ENCODE data around the gene ZMIZ2.
A peak's percentile ranks its signal among the peaks of the same experiment; 100 is the strongest.

Gene ZMIZ2

DNA sequence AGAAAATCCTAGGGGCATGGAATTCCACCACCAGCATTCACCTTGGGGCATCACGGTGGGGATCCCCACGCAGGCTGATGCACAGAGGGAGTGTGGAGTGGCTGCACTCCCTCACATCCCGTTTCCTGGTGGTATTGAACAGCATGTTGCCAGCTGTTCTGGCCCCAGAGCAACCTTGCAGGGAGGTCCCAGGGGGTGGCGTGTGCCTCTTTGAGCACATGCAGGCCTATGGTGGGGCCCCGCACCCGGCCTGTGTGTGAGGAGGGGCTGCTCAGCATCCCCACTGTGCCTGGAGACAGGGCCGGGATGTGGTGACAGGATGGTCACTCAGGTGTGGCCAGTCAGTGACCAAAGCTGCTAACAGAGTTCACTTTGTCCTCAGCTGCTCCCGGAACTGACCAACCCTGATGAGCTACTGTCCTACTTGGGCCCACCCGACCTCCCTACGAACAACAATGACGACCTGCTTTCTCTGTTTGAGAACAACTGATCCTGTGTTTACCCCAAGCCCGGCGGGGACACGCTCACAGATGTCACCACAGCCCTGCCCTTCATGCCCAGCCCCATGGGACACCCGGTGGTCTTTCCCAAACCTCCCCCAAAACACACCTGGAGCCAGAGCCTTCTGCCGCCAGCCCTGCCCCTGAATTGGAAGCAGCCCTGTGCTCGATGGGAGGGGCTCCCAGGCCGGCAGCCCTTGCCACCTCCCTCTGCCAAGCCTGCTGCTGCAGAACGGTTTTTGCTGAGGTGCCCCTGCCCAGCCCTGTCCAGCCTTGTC is 18.7 kb downstream of the ZMIZ2 start:
- no peak overlapping the region for H2BK120ac ChIP-seq (ENCODE audit: insufficient read depth, low read length, poor library complexity)
- H3K4me3 ChIP-seq (ENCODE audit: low read depth, low read length) = no peak overlapping the region
- H3K9ac ChIP-seq (ENCODE audit: low read length) = no peak overlapping the region
- H3K4me1 ChIP-seq (ENCODE audit: control insufficient read depth in 1 of 2, insufficient read depth in 2 of 2, low read length in 2 of 2) = peaks cover 0 to 3% of the 10 kb centered on the region in 2 experiments
- H3K36me3 ChIP-seq (ENCODE audit: control insufficient read depth in 1 of 2, insufficient read depth in 2 of 2, low read length in 2 of 2) = peaks cover 51 to 58% of the 10 kb centered on the region in 2 experiments
- no peak overlapping the region for H2BK5ac ChIP-seq (ENCODE audit: low read depth, low read length, poor library complexity)
- H4K12ac ChIP-seq (ENCODE audit: low read depth, low read length) = no peak overlapping the region
- no peaks in the 10 kb centered on the region for H3K79me1 ChIP-seq (ENCODE audit: low read length)
- no peak overlapping the region for H2AFZ ChIP-seq (ENCODE audit: insufficient read depth, low read length, poor library complexity)
- H3K18ac ChIP-seq (ENCODE audit: low read length) = no peak overlapping the region
- no peak overlapping the region for H4K91ac ChIP-seq (ENCODE audit: low read depth, low read length)
- no peak overlapping the region for H3K4me2 ChIP-seq (ENCODE audit: low read length)
- no peak overlapping the region for H3K27ac ChIP-seq (ENCODE audit: low read depth, low read length)
- H3K4ac ChIP-seq (ENCODE audit: low read depth, low read length) = no peak overlapping the region
- H3K14ac ChIP-seq (ENCODE audit: low read length) = no peak overlapping the region
- no peaks in the 10 kb centered on the region for H3K79me2 ChIP-seq (ENCODE audit: control insufficient read depth, insufficient read depth, low read length, poor library complexity)
- peak in 1 of 2 donors; percentile 22 for DNase-seq
- no peak overlapping the region for H3K23ac ChIP-seq (ENCODE audit: low read length)
- WGBS (ENCODE audit: extremely low coverage, insufficient coverage, insufficient read length) = no CpG with 5 or more reads among the region's 19 CpGs
- no peak overlapping the region for H4K8ac ChIP-seq (ENCODE audit: low read depth, low read length)
- no peaks in the 10 kb centered on the region for H3K9me3 ChIP-seq (ENCODE audit: insufficient read depth, low read depth, low read length)
- no peak overlapping the region for H2BK12ac ChIP-seq (ENCODE audit: low read length)
- no peak overlapping the region for H2AK5ac ChIP-seq (ENCODE audit: low read length)
- H3K27me3 ChIP-seq (ENCODE audit: insufficient read depth, low read length) = no peaks in the 10 kb centered on the region

DNA sequence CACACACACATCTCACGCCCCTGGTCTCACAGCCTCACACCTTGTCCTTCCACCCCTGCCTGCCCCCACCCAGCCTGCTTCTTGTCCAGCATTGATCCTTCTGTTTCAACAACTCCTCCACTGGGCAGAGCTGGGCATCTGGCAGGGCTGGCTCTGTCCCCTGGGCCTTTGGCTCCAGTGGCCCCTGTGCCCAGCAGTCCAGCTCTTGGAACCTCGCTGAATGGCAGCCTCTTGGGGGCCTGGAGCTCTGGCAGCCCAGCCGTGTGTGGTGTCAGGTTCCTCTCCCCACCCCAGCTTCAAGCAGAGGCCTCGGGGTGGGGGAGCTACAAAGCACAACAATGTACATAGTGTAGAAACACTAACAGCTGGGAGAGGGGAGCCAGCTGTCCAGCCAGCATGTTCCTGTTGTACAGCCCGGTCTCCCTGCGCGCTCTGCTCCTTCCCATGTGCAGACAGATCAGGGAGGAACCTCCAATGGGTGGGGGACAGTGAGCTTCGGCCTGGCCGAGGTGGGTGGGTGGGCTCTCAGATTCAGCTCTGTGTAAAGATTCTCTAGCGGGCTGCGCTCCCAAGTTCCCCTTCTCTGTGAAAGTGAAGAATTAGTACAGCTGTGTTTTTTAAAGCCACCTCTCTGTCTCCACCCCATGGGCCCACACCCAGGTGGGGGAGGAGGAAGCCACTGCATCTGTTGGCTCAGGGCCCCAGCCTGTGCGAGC is 19.4 kb downstream of the ZMIZ2 start:
- no peaks in the 10 kb centered on the region for H3K79me2 ChIP-seq (ENCODE audit: control insufficient read depth, insufficient read depth, low read length, poor library complexity)
- no peak overlapping the region for H4K12ac ChIP-seq (ENCODE audit: low read depth, low read length)
- peak in 1 of 2 donors; percentile 33 for DNase-seq
- WGBS (ENCODE audit: extremely low coverage, insufficient coverage, insufficient read length) = no CpG with 5 or more reads among the region's 12 CpGs
- H3K18ac ChIP-seq (ENCODE audit: low read length) = no peak overlapping the region
- H3K9ac ChIP-seq (ENCODE audit: low read length) = no peak overlapping the region
- H2BK5ac ChIP-seq (ENCODE audit: low read depth, low read length, poor library complexity) = no peak overlapping the region
- no peaks in the 10 kb centered on the region for H3K9me3 ChIP-seq (ENCODE audit: insufficient read depth, low read depth, low read length)
- peaks cover 44 to 51% of the 10 kb centered on the region in 2 experiments for H3K36me3 ChIP-seq (ENCODE audit: control insufficient read depth in 1 of 2, insufficient read depth in 2 of 2, low read length in 2 of 2)
- H3K4ac ChIP-seq (ENCODE audit: low read depth, low read length) = no peak overlapping the region
- H3K4me3 ChIP-seq (ENCODE audit: low read depth, low read length) = no peak overlapping the region
- no peak overlapping the region for H2BK12ac ChIP-seq (ENCODE audit: low read length)
- H4K8ac ChIP-seq (ENCODE audit: low read depth, low read length) = no peak overlapping the region
- no peak overlapping the region for H2AK5ac ChIP-seq (ENCODE audit: low read length)
- no peak overlapping the region for H3K23ac ChIP-seq (ENCODE audit: low read length)
- H4K91ac ChIP-seq (ENCODE audit: low read depth, low read length) = no peak overlapping the region
- H3K4me2 ChIP-seq (ENCODE audit: low read length) = no peak overlapping the region
- no peak overlapping the region for H3K14ac ChIP-seq (ENCODE audit: low read length)
- no peak overlapping the region for H2BK120ac ChIP-seq (ENCODE audit: insufficient read depth, low read length, poor library complexity)
- H3K27me3 ChIP-seq (ENCODE audit: insufficient read depth, low read length) = no peaks in the 10 kb centered on the region
- H3K27ac ChIP-seq (ENCODE audit: low read depth, low read length) = no peak overlapping the region
- H3K79me1 ChIP-seq (ENCODE audit: low read length) = no peaks in the 10 kb centered on the region
- no peak overlapping the region for H2AFZ ChIP-seq (ENCODE audit: insufficient read depth, low read length, poor library complexity)
- H3K4me1 ChIP-seq (ENCODE audit: control insufficient read depth in 1 of 2, insufficient read depth in 2 of 2, low read length in 2 of 2) = peaks cover 0 to 3% of the 10 kb centered on the region in 2 experiments

- no CpG with 5 or more reads among the region's 11 CpGs for WGBS (ENCODE audit: extremely low coverage, insufficient coverage, insufficient read length)
These were observed 20.2 kb downstream of the ZMIZ2 start for GRCh38 chr7:44768628-44769371.

GRCh38 chr7:44769376-44769775 is 20.7 kb downstream of the ZMIZ2 start:
- Histone ChIP-seq H3K14ac (ENCODE audit: low read length) (no peak overlapping the region), H3K9ac (ENCODE audit: low read length) (no peak overlapping the region), H3K4me3 (ENCODE audit: low read depth, low read length) (no peak overlapping the region), H2AK5ac (ENCODE audit: low read length) (no peak overlapping the region), H4K91ac (ENCODE audit: low read depth, low read length) (no peak overlapping the region), H3K79me2 (ENCODE audit: control insufficient read depth, insufficient read depth, low read length, poor library complexity) (no peaks in the 10 kb centered on the region), H3K4ac (ENCODE audit: low read depth, low read length) (no peak overlapping the region), H3K79me1 (ENCODE audit: low read length) (no peaks in the 10 kb centered on the region), H2BK5ac (ENCODE audit: low read depth, low read length, poor library complexity) (no peak overlapping the region), H3K9me3 (ENCODE audit: insufficient read depth, low read depth, low read length) (no peaks in the 10 kb centered on the region), H3K27ac (ENCODE audit: low read depth, low read length) (no peak overlapping the region), H2BK12ac (ENCODE audit: low read length) (no peak overlapping the region), H4K8ac (ENCODE audit: low read depth, low read length) (no peak overlapping the region), H2BK120ac (ENCODE audit: insufficient read depth, low read length, poor library complexity) (no peak overlapping the region), H4K12ac (ENCODE audit: low read depth, low read length) (no peak overlapping the region), H3K27me3 (ENCODE audit: insufficient read depth, low read length) (no peaks in the 10 kb centered on the region), H3K4me1 (ENCODE audit: control insufficient read depth in 1 of 2, insufficient read depth in 2 of 2, low read length in 2 of 2) (peaks cover 0 to 3% of the 10 kb centered on the region in 2 experiments), H3K18ac (ENCODE audit: low read length) (no peak overlapping the region), H3K23ac (ENCODE audit: low read length) (no peak overlapping the region), H3K36me3 (ENCODE audit: control insufficient read depth in 1 of 2, insufficient read depth in 2 of 2, low read length in 2 of 2) (peaks cover 37 to 38% of the 10 kb centered on the region in 2 experiments), H2AFZ (ENCODE audit: insufficient read depth, low read length, poor library complexity) (no peak overlapping the region), H3K4me2 (ENCODE audit: low read length) (no peak overlapping the region)
- DNase-seq = no peak
- no CpG with 5 or more reads among the region's 8 CpGs for WGBS (ENCODE audit: extremely low coverage, insufficient coverage, insufficient read length)

More at GRCh38 chr7:44768628-44769371, 20.2 kb downstream of the ZMIZ2 start:
- H3K4me2 ChIP-seq (ENCODE audit: low read length) = no peak overlapping the region
- H2AK5ac ChIP-seq (ENCODE audit: low read length) = no peak overlapping the region
- H4K8ac ChIP-seq (ENCODE audit: low read depth, low read length) = no peak overlapping the region
- H3K9me3 ChIP-seq (ENCODE audit: insufficient read depth, low read depth, low read length) = no peaks in the 10 kb centered on the region
- no peak overlapping the region for H4K91ac ChIP-seq (ENCODE audit: low read depth, low read length)
- H3K27me3 ChIP-seq (ENCODE audit: insufficient read depth, low read length) = no peaks in the 10 kb centered on the region
- no peaks in the 10 kb centered on the region for H3K79me1 ChIP-seq (ENCODE audit: low read length)
- H3K18ac ChIP-seq (ENCODE audit: low read length) = no peak overlapping the region
- peaks cover 40 to 44% of the 10 kb centered on the region in 2 experiments for H3K36me3 ChIP-seq (ENCODE audit: control insufficient read depth in 1 of 2, insufficient read depth in 2 of 2, low read length in 2 of 2)
- H3K4me1 ChIP-seq (ENCODE audit: control insufficient read depth in 1 of 2, insufficient read depth in 2 of 2, low read length in 2 of 2) = peaks cover 0 to 3% of the 10 kb centered on the region in 2 experiments
- no peak overlapping the region for H2BK12ac ChIP-seq (ENCODE audit: low read length)
- no peak overlapping the region for H2BK5ac ChIP-seq (ENCODE audit: low read depth, low read length, poor library complexity)
- no peak overlapping the region for H2AFZ ChIP-seq (ENCODE audit: insufficient read depth, low read length, poor library complexity)
- no peak overlapping the region for H3K4me3 ChIP-seq (ENCODE audit: low read depth, low read length)
- H3K27ac ChIP-seq (ENCODE audit: low read depth, low read length) = no peak overlapping the region
- no peak overlapping the region for H3K9ac ChIP-seq (ENCODE audit: low read length)
- no peaks in the 10 kb centered on the region for H3K79me2 ChIP-seq (ENCODE audit: control insufficient read depth, insufficient read depth, low read length, poor library complexity)
- peak; percentile 66 to 85 for DNase-seq
- H4K12ac ChIP-seq (ENCODE audit: low read depth, low read length) = no peak overlapping the region
- no peak overlapping the region for H3K14ac ChIP-seq (ENCODE audit: low read length)
- no peak overlapping the region for H3K23ac ChIP-seq (ENCODE audit: low read length)
- H3K4ac ChIP-seq (ENCODE audit: low read depth, low read length) = no peak overlapping the region
- no peak overlapping the region for H2BK120ac ChIP-seq (ENCODE audit: insufficient read depth, low read length, poor library complexity)
